NOMO-1 treated with DMSO at 0.1 percent for 48 hours (cell line): Measurements from ENCODE around the gene CCDC170.
"Not testable (repeated sequence)": the region's sequence is repeated elsewhere in the genome, so short reads cannot be mapped to it uniquely, and the experiment has no call there.

Source experiments
- DNase-seq: peaks from one replicate; lab custom pipeline; 2025; ENCODE audit not compliant: unreplicated experiment; lab: John Stamatoyannopoulos, UW

The CCDC170 gene

DNA sequence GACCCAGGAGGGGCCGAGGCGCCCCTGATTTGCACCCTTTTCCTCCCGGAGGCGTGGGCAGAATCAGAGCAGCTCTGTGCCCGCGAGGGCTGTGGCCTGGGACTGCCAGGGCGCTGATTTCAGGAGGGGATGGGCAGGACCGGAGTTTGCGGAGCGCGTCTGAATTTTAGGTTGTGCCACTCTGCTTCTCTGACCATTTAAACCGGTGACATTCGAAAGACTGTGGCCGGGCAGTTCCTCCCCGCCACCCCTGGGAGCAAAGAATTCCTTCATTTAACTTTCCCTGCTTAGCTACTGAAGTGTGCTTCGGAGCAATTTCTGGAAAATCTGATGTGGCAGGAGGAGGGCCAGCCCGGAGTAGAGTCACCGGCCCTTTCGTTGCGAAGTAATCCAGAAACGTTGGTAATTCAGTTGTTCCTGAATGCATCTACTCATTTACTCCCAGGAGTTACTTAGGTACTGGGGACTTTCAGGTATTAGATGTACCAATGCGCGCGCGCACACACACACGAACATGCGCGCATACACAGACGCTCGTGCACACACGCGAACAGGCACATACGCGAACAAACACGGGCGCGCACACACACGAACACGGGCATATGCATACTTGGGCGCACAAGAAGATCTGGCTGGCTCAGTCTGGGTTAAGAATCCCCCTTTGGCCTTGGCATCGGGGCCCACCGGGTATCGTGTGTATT lies 568 bp downstream of the CCDC170 start:
- peak; percentile 21 for DNase-seq

DNA sequence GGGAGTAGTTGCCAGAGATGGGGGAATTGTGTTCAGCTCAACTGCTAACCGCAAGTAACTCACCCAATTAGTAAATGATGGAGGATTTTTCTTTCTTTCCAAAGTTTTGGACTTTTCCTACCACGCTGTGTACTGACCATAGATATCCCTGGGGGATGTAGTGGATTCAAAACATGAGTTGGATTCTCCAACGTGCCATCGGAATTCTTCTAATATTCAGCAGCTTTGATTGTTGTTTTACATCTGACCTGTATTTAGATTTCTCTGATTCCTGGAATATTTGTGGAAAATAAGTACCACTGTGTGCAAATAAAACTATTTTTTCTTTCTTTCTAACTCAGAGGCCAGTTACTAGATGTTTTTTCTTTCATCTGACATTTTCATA lies 1.1 kb downstream of the CCDC170 start:
- DNase-seq = no peak

DNA sequence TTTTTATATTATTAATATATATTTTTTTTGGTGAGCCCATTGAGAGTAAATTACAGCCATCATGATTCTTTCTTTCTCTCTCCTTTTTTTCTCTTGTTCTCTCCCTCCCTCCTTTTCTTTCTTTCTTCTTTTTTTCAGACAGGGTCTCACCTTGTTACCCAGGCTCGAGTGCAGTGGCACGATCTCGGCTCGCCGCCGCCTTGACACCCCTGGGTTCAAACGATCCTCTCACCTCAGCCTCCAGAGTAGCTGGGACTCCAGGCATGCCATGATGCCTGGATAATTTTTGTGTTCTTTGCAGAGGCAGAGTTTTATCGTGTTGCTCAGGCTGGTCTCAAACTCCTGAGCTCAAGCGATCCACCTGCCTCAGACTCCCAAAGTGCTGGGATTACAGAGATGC lies 1.6 kb downstream of the CCDC170 start:
- DNase-seq = no peak

DNA sequence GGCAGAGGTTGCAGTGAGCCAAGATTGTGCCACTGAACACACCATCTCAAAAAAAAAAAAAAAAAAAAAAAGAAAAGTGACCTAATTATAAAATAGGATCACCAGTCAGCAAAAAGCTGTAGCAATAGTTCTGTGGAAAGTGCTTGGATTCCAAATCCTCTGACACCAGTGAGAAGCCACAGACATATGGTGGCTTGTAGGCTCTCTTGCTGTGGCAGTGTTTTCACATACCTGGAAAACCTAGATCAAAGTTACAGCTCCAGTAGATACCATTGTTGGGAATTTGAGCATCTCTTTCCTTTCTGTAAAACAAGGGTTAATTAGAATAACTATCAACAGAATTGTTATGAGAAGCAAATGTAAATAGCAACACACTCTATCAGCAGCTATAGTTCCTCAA lies 4.1 kb downstream of the CCDC170 start:
- peak; percentile 73 for DNase-seq

DNA sequence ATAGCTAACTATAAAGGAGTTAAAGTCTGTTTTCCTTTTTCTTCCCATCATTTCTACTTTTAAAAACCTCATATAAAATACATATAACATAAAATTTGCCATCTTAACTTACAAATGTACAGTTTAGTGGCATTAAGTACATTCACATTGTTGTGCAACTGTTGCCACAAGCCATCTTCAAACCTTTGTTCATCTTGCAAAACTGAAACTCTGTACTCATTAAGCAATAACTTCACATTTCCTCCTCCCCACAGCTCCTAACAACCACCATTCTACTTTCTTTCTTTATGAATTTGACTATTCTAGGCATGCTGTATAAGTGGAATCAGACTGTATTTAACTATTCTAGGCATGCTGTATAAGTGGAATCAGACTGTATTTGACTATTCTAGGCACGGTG lies 4.5 kb downstream of the CCDC170 start:
- DNase-seq = peak; percentile 92

DNA sequence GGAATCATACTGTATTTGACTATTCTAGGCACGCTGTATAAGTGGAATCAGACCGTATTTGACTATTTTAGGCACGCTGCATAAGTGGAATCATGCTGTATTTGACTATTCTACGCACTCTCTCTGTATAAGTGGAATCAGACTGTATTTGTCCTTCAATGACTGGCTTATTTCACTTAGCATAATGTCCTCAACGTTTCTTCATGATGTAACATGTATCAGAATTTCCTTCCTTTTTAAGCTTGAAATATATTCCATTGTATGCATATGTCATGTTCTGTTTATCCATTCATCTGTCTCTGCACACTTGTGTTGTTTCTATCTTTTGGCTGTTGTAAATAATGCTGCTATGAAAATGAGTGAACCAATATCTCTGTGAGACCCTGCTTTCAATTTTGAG lies 5.7 kb downstream of the CCDC170 start:
- DNase-seq = peak; percentile 12

DNA sequence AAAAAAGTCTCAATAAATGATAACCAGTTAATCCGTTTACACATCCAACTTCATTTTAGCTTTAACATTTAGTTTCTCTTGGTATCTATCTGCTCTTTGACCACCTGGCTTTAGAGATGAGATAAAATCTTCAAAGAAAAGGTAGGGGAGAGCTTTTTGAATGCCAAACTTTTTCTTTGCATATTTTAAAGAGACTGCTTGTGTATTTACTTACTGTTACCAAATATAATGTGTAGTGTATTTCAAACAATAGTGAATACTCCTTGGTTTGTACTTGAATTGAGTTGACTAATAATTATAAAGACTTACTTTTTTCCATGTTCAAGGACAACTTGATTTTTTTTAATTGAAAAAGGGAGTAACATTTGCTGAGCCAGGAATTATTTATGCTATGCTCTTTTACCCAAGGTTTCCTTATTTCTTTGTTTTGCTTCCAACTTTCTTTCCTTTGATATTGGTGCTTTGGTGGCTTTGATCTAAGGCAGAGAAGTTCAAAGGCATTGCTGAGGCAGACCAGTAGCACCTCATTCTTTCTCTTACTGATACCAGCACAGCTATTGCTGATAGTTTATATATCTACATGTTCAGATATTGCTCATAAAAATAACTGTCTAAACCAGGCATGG lies 7.8 kb downstream of the CCDC170 start:
- no peak for DNase-seq

DNA sequence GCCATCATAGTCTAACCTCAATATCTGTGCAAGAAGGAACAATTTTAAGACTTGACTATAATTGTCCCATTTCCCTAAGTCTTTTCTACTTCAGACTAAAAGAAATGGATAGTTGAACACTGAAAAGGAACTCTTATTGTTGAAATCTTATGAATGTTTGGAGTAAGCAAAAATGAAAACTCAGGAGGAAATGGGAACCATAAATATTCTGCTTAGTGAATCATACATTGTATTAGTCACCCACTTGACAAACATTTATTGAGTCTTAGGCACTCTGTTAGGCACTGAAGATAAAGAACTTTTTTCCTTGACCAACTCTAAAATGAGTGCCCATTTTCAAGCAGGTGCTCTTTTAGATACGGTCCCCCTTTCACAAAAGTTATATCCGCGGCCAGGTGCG lies 8.7 kb downstream of the CCDC170 start:
- peak; percentile 5 for DNase-seq

DNA sequence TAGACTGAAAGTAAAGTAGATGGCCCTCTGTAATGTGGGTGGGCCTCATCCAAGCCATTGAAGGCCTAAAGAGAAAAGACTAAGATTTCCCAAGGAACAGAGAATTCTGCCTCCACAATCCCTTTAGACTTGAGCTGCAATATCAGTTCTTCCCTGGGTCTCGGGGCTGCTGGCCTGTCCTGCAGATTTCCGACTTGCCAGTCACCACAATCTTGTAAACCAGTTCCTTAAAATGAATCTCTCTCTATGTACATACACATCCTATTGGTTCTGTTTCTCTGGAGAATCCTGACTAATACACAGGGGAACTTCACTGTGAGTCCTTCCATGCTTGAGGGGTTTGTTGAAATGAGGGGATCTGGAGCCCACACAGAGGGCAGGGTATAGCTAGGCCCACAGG lies 12.9 kb downstream of the CCDC170 start:
- DNase-seq = no peak

DNA sequence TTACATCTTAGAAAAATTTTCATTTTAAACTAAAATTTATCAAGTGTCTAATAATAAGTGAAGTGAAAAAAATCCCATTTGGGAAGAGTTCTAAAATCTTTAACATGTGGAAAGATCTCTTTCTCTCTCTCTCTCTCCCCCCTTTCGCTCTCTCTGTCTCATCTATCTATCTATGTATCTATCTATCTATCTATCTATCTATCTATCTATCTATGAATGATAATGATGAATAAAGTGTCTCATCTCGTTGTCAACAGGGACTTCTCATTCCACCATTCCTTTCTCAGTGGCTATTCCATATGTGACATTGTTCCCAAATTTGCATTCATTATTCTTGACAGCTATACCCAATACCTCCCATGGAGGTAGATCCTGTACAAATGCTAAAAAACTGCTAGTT lies 15.2 kb downstream of the CCDC170 start:
- no peak for DNase-seq

DNA sequence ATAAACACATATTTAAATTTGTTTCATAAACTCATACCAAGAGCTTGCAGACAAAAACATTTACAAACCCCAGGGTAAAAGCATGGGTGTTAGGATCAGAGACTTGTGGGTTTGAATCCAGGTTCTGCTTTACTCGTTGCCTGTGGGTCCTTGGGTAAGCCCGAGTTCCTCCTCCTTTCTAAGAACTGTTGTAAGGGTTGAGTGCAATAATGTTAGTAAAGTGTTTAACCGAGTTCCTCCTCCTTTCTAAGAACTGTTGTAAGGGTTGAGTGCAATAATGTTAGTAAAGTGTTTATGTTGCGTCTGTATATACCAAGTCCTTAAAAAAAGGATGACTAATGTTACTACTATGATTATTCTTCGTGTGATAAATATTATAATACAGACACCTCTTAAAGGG lies 18.7 kb downstream of the CCDC170 start:
- peak; percentile 41 for DNase-seq

DNA sequence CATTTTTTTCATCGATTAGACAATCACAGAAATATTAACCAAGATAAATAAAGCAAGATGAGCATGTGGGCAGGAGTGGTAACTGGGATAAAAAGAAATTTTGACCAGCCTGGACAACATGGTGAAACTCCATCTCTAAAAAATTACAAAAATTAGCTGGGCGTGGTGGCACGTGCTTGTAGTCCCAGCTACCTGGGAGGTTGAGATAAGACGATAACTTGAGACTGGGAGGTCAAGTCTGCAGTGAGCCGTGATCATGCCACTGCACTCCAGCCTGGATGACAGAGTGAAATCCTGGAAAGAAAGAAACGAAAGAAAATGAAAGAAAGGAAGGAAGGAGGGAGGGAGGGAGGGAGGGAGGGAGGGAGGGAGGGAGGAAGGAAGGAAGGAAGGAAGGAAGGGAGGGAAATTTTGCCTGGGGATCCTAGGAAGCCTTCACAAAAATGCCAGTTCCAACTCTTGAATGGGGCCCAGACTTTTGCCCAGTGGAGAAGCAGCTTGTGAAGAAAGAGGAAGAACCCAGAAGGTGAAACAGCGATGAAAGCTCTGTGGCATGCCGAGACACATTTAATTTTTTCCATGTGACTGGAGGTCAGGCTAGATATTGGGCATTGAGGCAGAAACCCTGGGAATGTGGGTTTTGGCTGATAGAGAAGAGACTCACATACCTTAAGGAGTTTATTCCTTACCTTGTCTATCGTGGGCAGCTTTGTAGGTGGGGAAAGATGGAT lies 20.3 kb downstream of the CCDC170 start:
- peak; percentile 46 for DNase-seq

DNA sequence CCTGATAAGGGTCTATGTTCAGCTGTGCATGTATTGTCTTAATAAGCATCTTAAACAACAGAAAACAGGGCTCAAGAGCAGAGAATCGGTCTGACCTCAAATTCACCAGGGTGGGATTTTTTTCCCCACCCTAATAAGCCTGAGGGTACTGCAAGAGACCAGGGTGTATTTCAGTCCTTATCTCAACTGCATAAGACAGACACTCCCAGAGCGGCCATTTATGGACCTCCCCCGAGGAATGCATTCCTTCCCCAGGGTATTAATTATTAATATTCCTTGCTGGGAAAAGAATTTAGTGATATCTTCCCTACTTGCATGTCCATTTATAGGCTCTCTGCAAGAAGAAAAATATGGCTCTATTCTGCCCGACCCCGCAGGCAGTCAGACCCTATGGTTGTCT lies 25.2 kb downstream of the CCDC170 start:
- not testable (repeated sequence) for DNase-seq

DNA sequence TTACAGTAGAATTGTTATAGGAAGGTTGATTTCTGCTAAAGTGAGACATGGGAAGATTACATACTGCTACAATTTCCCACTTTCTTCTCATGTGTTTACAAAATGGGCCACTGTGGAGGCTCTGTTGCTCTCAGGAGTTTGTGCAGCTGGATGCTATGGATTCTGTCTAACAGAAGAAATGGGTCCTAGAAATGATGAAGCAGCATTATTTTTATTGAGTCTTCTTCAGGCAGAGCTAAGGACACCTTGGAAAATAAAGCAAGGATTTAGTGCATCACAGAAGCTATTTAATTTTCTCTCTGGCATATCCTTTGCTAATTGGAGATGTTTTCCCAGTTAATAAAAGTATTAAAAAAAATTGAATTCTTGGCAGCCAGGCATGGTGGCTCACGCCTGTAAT lies 29.2 kb downstream of the CCDC170 start:
- DNase-seq = no peak

DNA sequence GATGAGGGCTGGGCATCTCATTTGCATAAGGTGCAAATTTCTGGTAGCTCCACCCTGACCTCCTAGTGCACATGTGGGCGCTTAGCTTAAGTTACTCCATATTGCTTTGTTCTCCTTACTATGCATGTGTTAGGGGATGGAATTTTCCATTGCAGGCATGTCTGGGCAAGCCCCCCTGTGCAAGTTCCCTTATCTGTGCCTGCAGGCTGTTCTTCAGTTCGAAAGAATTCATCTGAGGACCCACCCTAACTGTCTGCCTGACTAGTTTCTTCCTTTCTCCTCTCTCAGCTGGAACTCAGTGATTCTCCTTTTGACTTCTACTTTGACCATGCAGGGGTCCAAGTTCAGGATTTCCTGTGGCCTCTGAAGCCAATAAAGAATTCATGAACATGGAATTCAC lies 30.2 kb downstream of the CCDC170 start:
- no peak for DNase-seq

DNA sequence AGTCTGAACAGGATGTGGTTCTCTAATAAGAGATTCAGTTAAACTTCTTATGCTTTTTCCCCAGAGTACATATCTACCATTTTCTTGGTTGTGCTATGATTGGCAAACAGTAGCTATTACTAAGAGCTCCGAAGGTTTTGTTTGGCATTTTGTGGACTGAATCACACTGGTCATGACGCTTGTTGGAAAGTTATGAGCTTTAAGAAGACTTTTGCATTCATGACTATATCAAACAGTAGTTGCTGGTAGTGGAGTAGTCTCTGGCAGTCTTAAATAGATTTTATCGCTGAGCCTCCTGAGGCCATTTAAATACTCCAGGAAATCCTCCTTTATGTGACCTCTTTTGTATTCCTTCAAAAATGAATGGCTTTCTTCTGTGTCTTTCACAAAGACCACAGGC lies 40.8 kb downstream of the CCDC170 start:
- no peak for DNase-seq

DNA sequence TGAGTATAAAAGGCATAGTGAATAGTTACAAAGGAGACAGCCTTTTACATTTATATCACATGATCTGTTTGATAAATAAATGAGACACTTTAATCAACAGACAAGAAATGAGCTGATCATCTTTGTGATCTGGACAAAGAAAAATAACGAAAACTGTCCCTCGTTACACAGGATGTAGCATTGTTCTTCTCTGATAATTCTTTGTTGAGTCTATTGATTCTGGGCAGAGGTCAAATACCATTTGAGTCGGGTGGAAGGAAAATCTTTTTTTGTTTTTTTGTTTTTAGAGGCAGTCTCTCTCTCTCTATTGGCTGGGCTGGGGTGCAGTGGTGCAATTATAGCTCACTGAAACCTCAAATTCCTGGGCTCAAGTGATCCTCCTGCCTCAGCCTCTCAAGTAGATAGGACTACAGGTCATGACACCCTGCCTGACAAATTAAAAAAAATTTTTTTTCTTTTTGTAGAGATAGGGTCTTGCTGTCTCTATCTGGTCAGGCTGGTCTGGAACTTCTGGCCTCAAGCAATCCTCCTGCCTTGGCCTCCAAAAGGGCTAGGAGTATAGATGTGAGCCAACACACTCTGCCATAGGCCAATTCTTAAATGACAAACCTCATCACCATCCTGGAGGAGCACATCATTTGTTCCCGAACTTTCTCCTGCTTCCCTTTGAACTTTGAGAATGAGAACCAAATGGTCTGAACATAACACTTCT lies 41.8 kb downstream of the CCDC170 start:
- DNase-seq = no peak

DNA sequence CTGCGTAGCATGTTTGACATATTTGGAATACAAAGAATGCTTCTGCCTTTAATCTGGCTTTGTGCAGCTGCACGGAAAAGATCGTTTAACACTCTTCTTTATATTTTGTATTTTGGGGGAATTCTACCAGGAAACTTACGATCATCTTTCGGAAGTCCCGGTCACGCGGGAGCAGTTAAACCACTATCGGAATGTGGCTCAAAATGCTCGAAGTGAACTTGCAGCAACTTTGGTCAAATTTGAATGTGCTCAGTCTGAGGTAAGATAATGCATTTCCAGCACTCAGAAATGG lies 42.3 kb downstream of the CCDC170 start:
- no peak for DNase-seq

DNA sequence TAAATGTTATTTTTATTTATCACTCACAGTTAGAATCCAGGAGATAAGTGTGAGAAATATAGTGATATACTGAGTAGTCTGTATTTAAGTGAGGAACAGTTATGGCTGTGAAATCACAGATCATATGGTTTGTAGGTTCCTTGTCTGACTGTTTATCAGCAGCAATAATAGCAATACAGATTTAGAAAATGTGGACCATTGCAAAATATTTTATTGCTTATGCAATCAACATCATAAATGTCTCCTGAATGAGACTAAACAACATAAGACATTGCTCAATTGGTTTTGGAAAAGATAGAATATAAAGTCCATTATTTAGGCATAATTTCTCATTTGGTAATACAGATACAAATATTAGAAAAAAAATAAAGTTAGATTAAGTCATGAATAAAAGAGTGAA lies 43.7 kb downstream of the CCDC170 start:
- DNase-seq = no peak

DNA sequence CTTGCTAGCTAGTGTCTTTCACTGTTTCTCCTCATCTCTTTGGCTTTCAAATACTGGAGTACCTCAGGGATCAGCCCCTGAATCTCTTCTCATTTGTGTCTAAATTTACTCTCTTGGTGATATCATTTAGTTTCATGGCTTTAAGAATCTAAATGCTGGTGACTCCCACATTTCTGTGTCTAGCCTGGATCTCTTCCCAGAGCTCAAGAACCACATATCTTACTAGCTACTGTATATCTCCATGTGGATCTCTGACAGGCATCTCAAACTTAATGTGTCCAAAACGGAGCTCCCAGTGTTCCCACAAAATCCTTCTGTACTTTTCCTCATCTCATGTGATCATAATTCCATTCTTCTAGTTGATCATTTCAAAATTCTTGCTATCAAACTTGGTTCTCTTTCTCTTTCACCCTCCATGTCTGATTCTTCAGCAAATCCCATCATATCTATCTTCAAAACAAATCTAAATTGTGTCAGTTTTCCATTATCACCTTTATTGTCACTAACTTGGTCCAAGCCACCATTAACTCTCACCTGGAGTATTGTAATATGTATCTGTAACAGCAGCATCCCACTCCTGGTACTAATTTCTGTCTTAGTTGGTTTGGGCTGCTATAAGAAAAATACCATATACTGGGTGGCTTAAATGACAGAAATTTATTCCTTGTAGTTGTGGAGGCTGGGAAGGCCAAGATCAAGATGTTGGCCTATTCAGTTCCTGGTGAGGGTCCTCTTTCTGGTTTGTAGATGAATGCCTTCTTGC lies 45.9 kb downstream of the CCDC170 start:
- DNase-seq = no peak

DNA sequence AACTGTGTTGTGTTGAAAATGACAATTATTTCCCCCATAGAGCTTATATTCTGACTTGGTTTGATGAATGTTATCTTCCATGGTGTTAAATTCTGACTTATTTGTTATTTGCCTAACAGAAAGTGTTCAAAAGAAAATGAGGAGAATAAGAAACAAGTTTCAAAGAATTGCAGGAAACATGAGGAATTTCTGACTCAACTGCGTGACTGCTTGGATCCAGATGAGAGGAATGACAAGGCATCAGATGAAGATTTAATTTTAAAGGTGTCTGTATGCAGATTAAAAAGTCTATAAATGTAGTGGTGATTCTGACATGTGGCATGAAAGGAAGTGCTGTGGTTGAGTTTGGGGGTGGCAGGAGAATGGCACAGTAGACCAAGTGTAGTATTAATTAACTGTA lies 50.6 kb downstream of the CCDC170 start:
- no peak for DNase-seq
